GM19099 (cell line): ENCODE data around the gene VIPR1.
A peak's percentile ranks its signal among the peaks of the same experiment; 100 is the strongest.

Source experiments
- POLR2A ChIP-seq: IDR thresholded peaks from 3 replicates; pipeline ENCODE4 v1.6.1; 2011; ENCODE audit warnings: low read depth; ENCODE audit not compliant: insufficient read length; ENCODE audit errors: extremely low read depth

Gene VIPR1

DNA sequence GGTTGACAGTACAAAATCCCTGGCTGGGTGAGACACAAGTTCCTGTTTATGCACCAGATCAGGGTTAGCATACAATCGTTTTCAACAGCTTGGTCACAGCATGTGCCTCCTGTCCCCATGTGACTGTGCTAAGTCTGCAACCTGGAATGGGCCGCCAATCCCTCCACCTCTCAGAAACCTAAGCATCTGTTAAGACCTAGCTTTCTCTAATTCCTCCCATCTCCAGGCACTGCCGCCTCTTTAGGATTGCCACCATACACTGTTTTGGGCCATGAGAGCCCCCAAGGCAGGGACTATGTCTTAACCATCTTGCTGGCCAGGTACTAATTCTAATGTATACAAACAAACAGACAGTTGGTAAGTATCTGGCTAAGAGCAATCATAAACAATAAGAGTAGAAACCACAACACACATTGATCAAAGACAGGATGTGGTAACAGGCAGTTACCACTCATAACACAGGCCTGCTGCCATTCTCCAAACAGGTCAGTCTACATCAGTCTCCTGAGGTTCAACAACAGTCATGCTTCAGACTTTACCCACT lies 53.7 kb downstream of the VIPR1 start:
- no peak for TF ChIP-seq POLR2A

- TF ChIP-seq POLR2A: no peak
Measured at GRCh38 chr3:42557854-42558253, 55.4 kb downstream of the VIPR1 start.

DNA sequence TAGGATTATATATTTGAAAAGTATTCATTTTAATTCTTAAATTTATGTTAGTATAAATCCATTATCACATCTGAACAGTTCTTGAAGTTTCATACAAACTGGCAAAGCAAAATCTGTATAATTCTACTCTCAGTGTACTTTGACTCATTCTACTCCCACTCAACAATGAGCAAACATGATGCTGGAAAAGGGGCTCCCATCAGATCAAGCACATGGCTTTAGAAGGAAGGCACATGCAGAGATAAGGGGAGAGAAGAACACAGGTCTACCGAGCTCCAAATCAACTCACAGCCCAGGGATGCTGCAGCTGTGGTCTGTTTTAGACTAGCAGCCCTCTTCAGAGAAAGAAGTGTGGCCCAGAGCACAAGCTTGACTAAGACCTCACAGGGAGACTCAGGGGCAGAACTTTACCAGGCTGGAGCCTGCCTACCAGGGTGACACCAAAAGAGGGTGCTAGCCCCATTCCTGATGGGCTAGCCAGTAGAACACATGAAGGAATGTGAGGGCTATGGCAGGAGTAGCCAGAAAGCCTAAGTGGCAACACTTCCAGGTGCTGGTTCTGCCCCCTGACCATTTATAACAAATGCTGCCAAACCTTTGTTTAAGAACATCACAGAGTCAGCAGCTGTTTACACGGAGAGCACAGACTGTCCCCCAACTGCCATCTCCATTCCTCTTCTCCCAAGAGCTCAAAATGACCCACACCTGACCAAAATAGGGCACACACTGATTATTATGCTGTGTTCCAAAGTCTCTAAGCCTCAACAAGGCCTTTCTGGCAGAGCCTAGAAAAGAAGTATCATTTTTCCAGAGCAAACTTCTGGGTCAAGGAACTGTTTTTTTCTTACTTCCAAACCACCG lies 59.8 kb downstream of the VIPR1 start:
- TF ChIP-seq POLR2A: no peak

- TF ChIP-seq POLR2A: no peak
Measured at GRCh38 chr3:42569593-42570142, 67.2 kb downstream of the VIPR1 start.

DNA sequence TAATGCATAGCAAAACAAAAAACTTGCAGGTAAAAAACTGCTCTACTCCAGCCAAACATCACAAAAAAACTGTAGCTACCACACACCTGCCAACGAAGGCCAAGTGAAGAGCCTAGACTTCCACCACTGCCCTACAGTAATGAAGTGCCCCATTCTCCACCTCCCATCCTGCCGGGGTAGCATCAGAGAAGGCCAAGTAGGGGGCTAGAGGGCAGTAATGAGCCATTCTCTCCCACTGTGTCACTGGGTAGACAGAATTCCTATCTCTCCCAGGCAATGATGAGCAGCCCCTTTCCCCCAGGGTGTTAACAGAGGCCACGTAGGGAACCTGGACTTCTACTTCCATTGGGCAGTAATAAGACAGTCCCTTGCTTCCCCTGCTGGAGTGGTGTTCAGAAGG lies 69.8 kb downstream of the VIPR1 start:
- TF ChIP-seq POLR2A: no peak

GRCh38 chr3:42575137-42575741 lies 72.8 kb downstream of the VIPR1 start:
- TF ChIP-seq POLR2A: no peak

DNA sequence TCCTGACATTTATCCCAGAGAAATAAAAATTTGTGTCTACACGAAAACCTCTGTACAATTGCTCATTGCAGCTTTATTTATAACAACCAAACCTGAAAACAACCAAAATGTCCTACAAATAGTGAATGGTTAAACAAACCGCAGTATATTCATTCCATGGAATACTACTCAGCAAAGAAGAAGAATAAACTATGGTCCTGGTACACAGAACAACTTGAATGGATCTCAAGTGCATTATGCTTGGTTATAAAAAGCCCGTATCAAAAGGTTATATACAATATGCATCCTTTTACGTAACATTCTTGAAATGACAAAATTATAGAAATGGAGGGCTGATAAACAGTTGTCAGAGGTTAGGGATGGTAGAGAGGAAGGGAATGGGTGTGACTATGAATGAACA lies 75.6 kb downstream of the VIPR1 start:
- TF ChIP-seq POLR2A: no peak

DNA sequence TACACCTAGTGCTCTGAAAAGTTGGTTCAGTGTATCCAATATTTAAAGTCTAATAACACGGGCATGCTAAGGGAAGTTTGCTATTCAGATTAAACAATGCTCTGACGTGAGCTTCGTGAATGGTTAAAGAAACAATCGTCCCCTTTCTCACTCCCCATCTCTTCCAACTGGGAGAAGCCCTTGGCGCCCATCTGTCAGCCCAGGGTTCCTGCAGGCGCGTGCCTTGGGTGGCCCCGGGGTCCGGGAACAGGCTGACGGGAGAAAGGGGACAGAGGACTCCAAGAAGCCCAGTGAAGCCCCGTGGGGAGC lies 78.9 kb downstream of the VIPR1 start:
- no peak for TF ChIP-seq POLR2A

DNA sequence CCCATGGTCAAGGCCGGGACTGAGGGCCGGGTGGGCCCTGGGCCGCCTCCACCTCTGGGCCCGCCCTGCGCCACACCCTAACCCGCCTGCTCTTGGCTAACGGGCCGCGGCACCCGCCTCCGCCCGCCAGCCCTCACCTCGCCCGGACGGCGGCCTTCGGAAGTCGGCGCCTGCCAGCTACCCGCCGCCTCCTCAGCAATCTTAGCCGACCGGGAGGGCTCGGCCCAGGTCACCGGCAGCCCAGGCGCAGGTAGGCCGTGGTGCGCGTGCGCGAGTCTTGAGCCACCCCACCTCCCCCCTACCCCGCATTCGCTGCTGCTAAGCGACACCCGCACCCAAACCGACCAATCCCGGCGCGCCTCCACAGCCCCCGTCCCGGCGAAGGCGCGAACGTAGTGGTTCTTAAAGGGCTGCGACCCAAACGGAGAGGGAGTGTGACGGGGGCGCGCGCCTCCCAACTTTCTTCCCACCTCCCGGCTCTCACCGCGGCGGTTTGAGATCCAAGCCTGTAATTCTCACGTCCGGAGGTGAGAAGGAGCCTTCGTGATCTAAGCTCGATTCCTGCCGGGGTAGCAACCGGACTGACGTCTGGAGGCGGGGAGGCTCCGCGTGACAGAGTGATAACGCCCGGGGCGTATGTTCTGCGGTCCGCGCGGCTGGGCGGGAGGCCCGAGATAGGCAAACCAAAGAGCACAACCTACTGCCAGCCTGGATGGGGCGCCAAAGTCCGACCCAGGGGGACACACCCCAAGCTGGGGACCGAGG lies 79.4 kb downstream of the VIPR1 start, which contains the start of gene SEC22C:
SEC22C (minus strand) TSS at position 259 of the 765 bp plus-strand sequence. CDS start 12,921 bp downstream, outside the sequence.
- peak; percentile 80 for TF ChIP-seq POLR2A

GRCh38 chr3:42582474-42583070 lies 80.1 kb downstream of the VIPR1 start:
- no peak for TF ChIP-seq POLR2A
